Stimulated activated CD8-positive, alpha-beta memory T cell treated with anti-CD3 and anti-CD28 coated beads, Interleukin-15, amount 100 ng/mL, for 4 hours (primary cell): ENCODE measurements around the gene PXDN.

ENCODE experiments used
- DNase-seq, 2 donors: peaks; one replicate each; pipeline ENCODE4 v3.0.0-alpha.2; 2020; ENCODE audit warnings: low read depth in 2 of 2

The PXDN gene

GRCh38 chr2:1648241-1649102 is 95.8 kb downstream of the PXDN start:
- no peak for DNase-seq

DNA sequence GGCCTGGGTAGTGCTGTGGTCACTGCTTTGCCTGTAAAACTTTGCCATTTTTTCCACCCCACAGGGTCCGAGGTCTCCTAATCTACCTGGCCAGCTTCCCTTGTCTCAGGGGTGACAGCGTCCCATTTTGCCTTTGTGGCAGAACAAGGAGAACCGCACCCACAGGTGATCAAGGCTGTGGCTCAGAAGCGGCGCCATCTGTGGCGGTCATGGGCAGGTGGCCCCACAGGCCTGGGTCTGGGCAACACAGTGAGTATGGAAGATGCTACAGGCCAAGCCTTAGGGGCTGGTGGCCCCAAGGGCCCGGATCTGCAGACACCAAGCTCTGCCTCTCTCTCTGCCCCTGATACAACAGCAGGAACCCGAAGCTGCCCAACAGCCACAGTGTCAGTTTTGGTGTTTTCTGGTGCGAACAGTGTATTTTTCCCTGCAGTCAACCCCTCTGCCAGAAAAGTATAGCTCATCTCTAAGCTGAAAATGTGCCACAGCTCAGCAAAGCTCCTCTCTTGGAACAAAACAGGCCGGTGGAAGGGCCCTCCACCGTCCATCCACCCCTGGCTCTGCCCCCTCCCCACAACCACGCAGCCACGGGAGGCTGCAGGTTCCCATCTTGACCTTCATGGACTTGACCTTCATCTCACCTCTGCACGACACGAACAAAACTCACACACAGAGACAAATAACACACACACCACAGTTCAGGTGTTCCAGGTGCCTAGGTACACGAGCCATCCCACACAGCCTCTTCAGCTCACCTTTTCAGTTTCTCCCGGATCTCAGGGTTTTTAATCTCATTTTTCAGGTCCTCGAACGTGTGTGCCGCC is 96.7 kb downstream of the PXDN start:
- no peak for DNase-seq

DNA sequence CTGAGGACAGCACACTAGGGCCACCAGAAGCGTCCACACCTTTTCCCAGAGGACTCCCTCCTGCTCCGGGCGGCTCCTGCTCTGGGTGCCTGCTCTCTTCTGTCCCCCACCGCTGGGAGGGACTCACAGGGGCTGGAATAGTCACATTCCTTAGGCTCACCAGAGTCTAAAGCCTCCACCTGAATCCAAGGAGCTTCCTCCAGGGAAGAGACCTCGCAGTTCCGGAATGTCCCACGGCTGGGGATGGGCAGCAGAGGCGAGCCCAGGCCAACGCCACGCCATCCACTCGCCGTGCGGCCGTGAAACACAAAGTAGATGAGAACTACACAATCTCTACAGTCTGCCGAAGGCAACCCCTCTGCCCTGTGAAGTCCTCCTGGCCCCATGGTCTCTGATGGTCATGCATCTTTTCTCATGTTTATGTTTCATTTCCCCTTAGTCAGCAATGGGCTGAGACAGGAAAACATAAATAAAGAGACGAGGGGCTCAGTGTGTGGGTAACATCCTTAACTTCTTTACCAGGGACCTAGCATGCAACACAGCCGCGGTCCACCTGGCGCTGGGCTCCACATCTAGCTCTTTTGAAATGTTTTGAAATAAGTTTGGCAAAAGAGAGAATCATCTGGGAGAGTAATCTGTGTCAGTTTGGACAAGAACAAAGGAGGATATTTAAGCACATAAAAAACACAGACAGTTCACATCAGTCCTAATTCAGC is 98.4 kb downstream of the PXDN start:
- no peak for DNase-seq

- DNase-seq: no peak
Observed at GRCh38 chr2:1644427-1644826, 99.9 kb downstream of the PXDN start.

DNA sequence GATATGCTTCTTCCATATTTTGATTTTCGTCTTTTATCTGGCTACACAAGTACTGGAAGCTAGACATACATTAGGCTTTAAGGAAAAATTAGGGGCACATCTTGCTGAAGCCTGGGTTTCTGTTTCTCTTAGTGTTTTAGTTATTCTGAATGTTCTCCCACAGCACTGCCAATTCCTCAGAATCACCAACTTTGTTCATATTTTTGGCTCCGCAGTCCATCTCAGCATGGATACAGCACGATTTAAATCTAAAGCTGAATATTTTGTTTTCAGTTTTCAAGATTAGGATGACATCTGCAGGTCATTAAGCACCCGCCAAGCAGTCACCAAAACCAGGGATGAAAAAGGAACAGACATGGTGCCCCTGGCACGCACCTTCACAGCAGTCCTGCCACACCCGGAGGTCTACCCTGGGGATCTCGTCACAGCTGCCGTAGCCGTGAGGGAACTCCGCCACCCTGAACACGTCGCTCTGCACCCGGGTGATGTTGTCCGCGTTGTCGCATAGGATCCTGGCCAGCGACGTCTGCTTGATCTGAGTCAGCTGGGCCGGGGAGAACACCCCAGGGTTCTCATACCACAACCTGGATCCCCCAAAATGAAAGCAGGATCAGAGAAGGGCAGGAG is 101.2 kb downstream of the PXDN start:
- DNase-seq: no peak

- DNase-seq: no peak
Observed at GRCh38 chr2:1642066-1642861, 102.1 kb downstream of the PXDN start.

- DNase-seq: no peak
Observed at GRCh38 chr2:1641523-1641922, 102.8 kb downstream of the PXDN start.

DNA sequence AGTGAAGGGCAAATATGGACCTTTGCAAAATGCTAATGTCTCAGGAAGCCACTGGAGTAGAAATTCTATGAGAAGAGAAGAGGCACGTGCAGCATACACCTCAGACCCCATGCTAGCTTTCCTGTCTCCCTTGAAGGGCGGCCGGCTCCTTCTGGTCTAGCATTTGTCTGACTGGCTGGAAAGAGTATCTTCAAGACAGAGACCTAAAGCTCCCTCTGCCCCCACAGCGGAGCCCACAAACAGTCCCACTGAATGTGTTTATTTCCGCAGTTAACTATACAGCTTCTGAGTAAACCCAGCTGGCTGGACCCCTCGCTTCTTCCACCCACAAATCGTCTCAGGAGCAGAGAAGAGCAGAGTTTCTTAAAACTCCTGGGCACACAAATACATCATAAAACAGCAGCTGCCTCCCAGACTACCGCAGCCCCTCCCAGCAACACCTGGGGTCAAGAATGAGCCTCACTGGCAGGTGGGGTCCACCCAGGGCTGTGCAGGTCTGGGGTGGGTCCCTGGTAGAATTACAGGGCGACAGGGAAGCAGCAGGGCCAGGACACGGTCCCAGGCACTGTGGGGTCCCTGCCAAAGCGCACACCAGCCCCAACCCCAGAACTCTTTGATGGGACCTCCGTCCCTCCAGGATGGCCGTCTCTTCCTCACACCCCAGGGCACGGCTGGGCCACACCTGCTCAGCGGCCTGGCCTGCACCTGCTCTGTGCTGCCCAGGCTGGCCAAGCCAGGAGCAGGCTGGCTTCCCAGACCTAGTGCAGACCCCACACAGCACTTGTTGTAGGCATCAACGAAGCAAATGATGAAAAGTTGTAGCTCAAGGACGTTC is 103.8 kb downstream of the PXDN start:
- DNase-seq: no peak

GRCh38 chr2:1639086-1639858 is 105.0 kb downstream of the PXDN start:
- DNase-seq: no peak

DNA sequence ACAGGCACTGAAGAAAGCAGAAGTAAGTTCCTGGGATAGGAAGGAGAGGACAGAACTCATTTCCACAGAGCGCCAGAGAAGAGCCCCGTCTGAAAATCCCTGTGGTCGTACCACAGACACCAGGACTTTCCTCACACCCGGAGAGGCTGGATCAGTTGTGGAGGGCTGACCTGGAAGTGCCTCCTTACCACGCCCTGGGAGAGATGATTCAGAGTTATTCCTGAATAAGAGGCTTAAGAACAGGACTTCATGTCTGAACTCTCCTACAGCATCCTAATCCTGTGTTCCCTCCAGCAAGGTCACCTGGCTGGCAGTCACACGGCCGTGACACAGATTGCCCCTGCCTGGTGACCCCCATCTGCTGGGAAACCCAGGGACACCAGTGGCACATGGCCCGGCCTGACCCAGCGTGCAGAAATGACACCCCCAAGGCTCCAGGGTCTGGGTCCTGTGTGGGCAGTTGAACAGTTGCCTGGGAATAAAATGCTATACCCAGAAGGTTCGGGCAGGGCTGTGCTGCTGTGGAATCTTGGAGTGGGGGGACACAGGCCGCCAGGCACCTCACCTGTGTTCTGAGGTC is 105.9 kb downstream of the PXDN start:
- no peak for DNase-seq

DNA sequence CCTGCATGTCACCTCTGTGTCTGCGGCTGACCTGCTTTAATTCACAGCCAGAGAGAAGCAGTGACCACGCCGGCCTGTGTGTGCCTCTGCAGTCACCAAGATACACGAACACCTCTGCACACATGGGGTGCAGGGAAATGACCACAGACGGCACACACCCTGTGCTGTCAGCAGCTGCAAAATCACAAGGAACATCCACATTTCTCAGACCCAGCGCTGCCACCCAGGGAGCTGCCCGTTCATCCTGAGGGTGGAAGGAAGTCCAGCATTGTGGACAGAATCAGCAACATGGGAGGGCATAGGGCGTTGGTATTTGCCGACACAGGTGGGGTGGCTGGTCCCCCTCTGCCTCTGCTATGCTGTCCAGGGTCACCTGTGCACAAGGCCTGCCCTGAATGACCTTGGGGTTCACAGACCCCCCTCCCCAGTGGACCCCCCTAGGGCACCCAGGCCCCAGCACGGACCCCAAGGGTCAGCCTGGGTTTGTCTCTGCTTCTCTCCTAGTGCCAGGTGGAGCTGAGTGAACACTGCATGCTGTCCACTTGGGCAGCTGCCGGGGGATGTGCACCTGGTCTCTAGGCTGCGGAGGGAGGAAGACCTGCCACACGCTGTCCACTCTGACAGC is 107.4 kb downstream of the PXDN start:
- no peak for DNase-seq

GRCh38 chr2:1635823-1636222 is 108.5 kb downstream of the PXDN start:
- DNase-seq: no peak

DNA sequence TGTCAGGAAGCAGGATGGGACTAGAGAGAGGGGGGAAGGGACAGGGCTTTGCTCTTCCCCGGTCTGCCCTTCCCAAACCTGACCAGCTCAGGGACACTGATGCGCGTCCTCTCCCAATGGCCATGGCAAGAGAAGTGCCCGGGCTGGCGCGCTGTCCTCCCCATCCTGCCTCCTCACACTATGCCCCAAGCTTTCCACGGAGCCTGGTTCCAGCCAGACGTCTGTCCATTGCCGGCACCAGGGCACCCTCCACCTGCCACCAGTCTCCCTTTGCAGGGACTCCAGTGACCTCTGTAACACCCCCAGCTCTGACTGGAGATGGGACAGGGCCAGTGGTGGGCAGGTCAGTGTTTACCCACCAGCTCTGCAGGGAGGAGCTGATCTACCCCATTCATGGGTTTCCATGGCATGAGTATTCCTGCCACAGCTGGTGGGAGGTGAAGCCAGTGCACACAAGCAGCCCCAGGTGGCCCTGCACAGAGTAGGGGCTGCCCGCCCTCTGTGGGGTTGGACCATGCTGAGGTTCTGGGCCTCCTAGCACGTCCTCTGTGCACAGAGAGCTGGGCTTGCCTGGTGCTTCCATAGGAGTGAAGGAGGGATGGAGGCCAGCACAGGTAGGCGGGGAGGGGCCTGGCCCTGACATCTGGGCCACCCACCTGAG is 109.5 kb downstream of the PXDN start:
- no peak for DNase-seq

GRCh38 chr2:1633936-1634587 is 110.3 kb downstream of the PXDN start:
- no peak for DNase-seq

DNA sequence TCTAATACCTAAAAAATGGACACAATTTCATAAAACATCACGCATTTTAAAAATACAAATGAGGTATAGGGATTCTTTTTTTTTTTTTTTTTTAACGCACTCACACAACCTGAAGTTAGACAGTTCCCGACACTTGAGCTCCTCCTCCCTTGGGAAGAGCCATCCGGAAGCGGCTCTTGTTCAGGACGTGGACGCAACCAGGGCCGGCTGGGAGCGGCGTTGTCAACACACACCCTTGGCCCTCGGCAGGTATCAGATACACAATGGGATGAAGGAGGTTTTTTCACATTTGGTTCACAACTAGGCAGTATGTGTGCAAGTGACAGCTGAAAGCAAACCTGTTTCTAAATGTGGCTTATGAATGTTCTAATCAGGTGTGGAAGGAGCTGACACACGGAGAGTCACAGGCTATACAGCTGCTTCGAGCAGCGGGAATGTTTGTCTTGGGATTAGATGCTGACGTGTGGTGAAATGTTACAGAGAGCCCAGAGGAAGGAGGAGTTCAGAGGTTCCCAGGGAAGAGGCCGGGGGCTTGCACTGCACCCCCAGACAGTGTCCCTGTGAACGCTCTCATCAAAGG is 111.1 kb downstream of the PXDN start:
- no peak for DNase-seq

DNA sequence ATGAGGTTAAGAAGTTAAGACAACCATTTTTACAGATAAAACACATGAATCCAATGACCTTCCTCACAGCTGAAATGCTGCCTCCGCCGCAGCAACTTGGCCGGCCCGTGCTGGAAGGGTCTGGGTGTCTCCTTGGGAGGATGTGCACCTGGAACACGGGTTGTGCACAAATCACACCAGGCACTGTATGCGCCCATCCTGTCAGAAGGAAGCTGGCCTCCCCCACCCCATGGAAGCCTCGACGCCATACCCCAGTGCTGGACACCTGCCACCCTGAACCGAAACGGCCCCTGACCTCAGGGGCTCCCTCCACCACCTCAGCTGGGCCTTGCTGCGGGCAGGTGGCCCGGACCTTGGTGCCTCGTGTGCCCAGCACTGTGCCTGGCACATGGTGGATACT is 111.8 kb downstream of the PXDN start:
- no peak for DNase-seq

GRCh38 chr2:1632002-1632348 is 112.3 kb downstream of the PXDN start:
- DNase-seq: no peak
